HG02798 (cell line): Measurements from ENCODE around the gene CCR1.
"Not testable (repeated sequence)": the region's sequence is repeated elsewhere in the genome, so short reads cannot be mapped to it uniquely, and the experiment has no call there.

Experiments
- ATAC-seq: cut with Tn5 transposase; IDR thresholded peaks from one replicate; pipeline ENCODE4 v1.9.1; 2021; ENCODE audit warnings: mild to moderate bottlenecking; ENCODE audit not compliant: unreplicated experiment, poor library complexity

The CCR1 gene

DNA sequence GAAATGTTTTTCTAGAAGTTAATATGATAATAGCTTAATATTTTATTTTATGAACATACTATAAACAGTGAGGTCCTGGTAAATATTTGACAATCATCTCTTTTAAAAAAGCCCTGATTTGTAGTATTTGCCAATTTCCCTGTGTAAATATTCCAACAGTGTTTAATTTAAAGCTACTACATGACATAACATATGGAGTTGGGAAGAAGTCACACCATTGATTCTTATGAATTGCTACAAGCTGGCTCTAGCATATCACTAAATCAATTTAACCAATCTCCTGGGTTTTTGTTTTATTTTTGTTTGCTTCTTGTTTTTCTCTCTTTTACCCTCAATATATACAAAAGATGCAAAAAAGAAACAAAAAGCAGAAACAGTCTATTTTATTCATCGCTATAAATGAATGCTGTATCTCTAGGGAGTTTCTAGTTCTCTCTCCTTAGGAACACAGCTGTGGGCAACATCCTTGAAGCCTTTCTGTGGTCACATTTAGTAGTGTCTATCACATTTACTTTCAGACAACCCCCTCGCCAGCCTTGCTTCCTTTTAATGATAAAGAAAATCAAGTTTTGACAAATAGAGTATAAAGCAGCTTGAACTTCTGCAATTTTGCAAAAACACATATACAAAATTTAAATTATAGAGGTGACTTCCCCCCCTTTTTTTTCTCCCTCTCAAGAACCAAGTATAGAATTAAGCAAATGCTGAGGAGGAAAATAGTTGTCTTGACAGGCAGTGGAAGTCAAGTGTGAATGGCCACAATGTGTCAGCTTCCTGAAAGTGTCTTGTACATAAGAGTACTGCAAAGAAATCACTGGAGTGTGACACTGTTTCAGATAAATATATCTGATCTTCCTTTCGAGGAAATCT lies 21.4 kb downstream of the CCR1 start:
- ATAC-seq: peak; percentile 60

DNA sequence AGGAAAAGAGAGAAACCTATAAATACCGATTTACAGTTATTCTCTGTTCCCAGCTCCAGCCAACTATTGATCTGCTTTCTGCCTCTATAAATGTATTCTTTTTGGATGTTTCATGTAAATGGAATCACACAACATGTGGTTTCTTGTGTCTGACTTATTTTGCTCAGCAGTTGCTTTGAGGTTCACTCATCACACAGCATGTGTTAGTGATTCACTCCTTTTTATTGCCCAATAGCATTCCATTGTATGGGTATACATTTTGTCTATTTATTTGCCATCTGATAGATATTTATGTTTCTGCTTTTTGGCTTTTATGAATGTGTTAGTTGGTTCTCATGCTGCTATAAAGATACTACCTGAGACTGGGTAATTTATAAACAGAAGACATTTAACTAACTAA lies 23.6 kb downstream of the CCR1 start:
- no peak for ATAC-seq

DNA sequence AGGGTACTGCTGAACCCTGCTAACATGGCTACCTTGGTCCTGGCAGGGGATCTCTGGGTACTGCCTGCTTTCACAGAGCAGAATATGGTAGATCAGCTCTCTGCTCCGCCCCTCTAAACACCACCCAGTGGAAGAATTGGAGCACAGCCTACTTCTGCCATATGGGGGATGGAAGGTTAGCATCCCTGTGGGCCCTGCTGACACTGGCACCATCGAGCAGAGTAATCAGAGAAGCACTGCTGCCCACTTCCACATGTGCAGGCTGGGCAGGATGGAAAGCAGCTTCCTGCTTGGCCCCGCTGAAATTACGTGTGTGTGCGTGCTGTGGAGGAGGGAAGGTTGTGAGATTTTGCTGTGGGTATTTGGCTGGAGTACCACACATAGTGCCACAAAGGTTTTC lies 24.8 kb downstream of the CCR1 start:
- ATAC-seq: no peak

DNA sequence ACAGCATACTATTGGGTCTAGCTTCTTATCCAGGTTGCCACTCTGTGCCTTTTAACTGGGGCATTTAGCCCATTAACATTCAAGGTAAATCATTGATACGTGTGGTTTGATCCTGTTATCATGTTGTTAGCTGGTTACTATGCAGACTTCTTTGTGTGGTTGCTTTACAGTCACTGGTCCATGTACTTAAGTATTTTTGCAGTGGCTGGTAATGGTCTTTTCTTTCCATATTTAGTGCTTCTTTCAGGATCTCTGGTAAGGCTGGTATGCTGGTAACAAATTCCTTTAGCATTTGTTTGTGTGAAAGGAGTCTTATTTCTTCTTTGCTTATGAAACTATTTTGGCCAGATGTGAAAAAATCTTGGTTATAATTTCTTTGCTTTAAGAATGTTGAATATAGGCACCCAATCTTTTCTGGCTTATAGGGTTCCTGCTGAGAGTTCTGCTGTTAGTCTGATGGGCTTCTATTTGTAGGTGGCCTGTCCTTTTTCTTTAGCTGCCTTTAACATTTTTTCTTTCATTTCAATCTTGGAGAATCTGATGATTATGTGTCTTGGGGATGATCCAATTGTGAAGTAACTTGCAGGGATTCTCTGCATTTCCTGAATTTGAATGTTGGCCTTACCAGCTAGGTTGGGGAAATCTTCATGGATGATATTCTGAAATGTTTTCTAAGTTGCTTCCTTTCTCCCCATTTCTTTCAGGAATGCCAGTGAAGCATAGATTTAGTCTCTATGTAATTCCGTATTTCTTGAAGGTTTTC lies 39.3 kb downstream of the CCR1 start:
- no peak for ATAC-seq

DNA sequence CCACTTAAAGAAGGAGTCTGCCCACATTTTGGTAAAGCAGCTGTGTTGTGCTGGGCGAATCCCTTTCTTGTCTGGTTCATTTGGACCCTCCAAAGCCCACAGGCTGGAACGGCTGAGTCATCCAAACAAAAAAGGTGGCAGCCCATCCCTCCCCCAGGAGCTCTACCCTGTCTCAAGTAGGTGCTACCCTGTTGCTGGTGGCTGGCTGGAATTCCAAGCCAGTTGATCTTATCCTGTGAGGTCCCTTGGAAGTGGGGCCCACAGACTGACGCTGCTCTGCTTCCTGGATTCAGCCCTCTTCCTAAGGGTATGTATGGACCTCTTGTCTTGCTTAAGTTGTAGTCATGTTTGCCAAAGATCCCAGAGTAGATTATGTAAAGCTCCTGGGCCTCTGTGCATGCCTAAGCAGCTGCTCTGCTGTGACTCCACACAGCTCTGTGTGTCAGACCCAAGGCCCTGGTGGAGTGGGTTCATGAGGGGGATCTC lies 44.5 kb downstream of the CCR1 start:
- no peak for ATAC-seq

DNA sequence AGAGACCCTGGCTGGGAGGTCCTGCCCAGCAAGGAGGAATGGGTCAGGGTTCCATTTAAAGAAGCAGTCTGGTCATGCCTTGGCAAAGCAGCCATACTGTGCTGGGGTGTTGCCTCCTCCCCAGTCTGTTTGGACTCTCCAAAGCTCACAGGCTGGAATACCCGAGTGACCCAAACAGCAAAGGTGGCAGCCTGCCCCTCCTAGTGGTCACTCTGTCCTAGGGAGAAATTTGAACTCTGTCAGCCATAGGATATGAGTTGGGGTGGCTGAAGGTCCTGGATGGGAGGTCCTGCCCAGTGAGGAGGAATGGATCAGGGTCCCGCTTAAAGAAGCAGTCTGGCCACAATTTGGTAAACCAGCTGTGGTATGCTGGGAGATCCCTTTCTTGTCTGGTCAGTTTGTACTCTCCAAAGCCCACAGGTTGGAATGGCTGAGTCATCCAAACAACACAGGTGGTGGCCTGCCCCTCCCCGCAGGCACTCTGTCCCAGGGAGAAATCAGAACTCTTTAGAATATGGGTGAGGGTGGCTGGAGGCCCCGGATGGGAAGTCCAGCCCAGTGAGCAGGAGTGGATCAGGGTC lies 45.0 kb downstream of the CCR1 start:
- ATAC-seq: no peak

DNA sequence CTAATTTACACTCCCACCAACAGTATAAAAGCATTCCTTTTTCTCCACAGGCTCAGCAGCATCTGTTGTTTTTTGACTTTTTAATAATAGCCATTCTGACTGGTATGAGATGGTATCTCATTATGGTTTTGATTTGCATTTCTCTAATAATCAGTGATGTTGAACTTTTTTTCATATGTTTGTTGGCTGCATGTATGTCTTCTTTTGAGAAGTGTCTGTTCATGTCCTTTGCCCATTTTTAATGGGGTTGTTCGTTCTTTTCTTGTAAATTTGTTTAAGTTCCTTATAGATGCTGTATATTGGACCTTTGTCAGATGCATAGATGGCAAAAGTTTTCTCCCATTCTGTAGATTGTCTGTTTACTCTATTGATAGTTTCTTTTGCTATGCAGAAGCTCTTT lies 50.4 kb downstream of the CCR1 start:
- not testable (repeated sequence) for ATAC-seq

DNA sequence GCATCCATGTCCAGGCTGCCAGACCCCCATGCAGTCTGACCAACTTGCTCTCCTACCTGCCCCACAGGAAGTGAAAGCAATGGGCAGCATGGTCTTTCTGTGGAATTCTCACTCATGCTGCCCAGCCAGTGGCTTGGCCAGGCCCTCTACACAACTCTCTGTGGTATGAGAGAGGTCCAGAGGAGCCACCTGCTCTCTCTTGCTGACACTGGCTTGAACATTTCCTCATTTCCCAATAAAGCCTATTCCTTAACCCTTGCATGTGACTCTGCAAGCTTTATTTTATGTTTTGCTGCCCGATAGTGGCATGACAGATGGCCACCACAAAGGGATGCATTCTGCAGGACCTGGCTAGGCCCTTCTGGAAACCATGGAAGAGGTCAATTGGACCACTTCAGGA lies 53.8 kb downstream of the CCR1 start:
- no peak for ATAC-seq
